Mammary epithelial cell (primary cell): ENCODE results near the gene DDX23.

Experiments
- EZH2 ChIP-seq: IDR thresholded peaks from 2 replicates; pipeline ENCODE4 v1.6.1; 2012; ENCODE audit warnings: low read length, inconsistent platforms, borderline replicate concordance
- TF ChIP-seq, protein P1 (sequence below), 2 donors: IDR thresholded peaks in 1 of 2; conservative IDR thresholded peaks in 1 of 2; 2 replicates each; pipeline ENCODE4 v1.5.1; 2011 to 2012; ENCODE audit warnings: inconsistent platforms in 2 of 2, low read length in 2 of 2, mild to moderate bottlenecking in 2 of 2, control low read depth in 1 of 2, low read depth in 1 of 2; ENCODE audit not compliant: insufficient read depth in 1 of 2; ENCODE audit errors: extremely low read depth in 1 of 2

- TF ChIP-seq, protein P1, sequence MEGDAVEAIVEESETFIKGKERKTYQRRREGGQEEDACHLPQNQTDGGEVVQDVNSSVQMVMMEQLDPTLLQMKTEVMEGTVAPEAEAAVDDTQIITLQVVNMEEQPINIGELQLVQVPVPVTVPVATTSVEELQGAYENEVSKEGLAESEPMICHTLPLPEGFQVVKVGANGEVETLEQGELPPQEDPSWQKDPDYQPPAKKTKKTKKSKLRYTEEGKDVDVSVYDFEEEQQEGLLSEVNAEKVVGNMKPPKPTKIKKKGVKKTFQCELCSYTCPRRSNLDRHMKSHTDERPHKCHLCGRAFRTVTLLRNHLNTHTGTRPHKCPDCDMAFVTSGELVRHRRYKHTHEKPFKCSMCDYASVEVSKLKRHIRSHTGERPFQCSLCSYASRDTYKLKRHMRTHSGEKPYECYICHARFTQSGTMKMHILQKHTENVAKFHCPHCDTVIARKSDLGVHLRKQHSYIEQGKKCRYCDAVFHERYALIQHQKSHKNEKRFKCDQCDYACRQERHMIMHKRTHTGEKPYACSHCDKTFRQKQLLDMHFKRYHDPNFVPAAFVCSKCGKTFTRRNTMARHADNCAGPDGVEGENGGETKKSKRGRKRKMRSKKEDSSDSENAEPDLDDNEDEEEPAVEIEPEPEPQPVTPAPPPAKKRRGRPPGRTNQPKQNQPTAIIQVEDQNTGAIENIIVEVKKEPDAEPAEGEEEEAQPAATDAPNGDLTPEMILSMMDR (conservative IDR thresholded peaks at IDR 0.05 in 1 of 2, IDR thresholded peaks at IDR 0.05 in 1 of 2; ENCODE audit: extremely low read depth in 1 of 2, insufficient read depth in 1 of 2, low read depth in 1 of 2, low read length in 2 of 2): no peak
- no peak for TF ChIP-seq EZH2
These were observed 38.3 kb downstream of the DDX23 start for GRCh38 chr12:48813465-48814261.
